ENCODE measurements around the gene SYMPK. TPM values are rescaled to one million over a fixed set of nuclear protein-coding genes. Genes with fewer than 3 reads are reported as not detected.

SYMPK gene
- total RNA-seq, 1 donor, result 37.1 TPM

DNA sequence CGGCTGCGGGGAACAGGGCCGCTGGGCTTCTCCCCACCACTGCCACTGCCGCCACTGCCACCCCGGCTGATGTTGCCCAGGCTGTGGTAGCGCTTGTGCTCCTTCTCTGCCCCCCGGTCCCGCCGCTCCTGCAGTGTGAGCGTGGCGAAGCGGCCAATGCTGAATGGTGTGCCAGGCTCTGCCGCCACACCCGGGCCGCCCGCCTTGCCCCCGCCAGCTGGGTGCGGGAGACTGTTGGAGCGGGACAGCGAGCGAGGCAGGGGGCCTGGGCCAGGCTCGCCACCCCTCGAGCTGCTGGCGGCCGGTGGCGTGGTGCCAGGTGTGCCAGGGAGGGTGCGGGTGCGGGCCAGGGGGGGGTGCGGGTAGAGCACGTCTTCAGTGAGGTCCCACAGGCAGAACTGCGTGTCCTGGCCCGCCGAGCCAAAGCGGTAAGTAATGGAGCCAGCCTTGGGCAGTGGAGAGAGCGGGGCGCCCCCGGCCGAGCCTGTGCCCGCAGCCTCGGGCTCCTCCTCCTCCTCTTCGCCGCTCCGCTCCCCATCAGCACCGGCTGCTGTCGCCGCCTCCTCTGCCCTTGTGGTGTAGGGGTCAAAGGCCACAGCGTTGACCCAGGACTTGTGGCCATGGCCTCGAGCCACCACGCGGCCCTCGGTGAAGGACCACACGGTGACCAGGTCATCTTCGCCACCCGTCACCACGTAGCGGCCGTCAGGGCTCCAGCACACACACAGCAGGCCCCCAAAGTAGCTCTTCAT lies 77.0 kb downstream of the SYMPK start:
- H3K4me3 ChIP-seq (ENCODE audit: low read depth, low read length), result no peak overlapping the region
- TF ChIP-seq CTCF (IDR thresholded peaks at IDR 0.05; ENCODE audit: insufficient read depth, low read depth, low read length), result no peak
- DNase-seq (ENCODE audit: low read depth), result no peak

DNA sequence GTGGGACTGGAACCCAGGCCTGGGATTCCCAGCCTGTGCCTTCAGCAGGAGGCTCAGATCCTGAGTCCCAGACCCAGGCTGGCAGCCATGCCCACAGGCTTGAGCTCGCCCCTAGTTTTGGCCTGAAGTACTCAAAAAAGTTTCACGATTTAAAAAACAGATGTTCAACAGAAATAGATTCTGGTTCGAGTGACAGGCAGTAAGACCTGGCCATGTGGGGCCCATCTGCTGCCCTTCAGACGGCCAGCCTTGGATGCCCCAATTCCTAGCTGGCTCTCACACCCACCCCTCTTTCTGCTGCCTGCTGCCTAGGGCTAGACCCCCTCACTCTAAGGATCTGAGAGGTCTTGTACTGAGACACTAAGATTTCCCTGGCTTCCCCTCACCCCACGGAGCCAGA lies 77.8 kb downstream of the SYMPK start:
- no peak for TF ChIP-seq CTCF (IDR thresholded peaks at IDR 0.05; ENCODE audit: insufficient read depth, low read depth, low read length)
- H3K4me3 ChIP-seq (ENCODE audit: low read depth, low read length), result no peak overlapping the region
- no peak for DNase-seq (ENCODE audit: low read depth)

GRCh38 chr19:45784096-45784495 lies 78.9 kb downstream of the SYMPK start:
- no peak overlapping the region for H3K4me3 ChIP-seq (ENCODE audit: low read depth, low read length)
- no peak for TF ChIP-seq CTCF (IDR thresholded peaks at IDR 0.05; ENCODE audit: insufficient read depth, low read depth, low read length)
- DNase-seq (ENCODE audit: low read depth), result no peak

DNA sequence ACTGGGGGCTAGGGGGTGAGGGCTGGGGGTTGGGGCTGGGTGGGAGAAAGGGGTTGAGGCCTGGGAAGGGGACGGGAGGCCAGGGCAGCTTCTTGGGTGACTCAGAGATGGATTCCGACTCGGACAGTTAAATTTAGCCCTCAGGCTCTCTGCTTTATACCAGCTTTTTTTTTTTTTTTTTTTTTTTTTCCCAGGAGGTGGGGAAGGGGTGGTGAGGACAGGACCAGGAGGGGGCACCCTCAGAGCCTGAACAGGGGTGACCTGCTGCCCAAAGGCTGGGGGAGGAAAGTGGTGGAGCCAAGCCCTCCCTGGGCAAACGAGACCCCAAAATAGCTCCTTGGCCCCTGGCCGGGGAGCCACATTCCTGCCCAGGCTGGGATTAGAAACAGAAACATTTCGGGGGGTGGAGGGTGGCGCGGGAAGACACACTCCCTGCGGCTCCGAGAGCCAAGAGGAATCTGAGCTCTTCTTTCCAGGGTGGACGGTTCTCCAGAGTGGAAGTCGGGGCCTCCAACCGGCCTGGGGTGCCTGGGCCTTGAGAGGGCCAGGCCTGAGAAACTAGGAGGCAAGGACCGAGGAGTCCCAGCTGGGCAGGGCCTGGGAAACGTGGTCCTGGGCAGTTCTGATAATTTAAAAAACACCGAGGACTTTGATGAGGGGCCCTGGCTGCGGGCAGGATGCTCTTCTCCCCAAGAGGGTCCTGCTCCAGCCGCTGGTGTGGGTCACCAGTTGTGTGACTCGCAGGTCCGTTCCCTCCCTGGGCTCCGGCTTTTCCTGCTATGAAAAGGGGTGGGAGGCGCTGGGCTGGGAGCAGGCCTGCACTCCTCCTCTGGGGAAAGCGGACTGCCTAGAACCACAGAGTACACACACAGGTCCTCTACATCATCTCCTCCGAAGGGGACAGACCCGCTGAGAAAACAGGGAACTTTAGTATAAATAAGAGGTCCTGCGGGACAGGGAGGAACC lies 79.8 kb downstream of the SYMPK start:
- TF ChIP-seq CTCF (IDR thresholded peaks at IDR 0.05; ENCODE audit: insufficient read depth, low read depth, low read length), result no peak
- H3K4me3 ChIP-seq (ENCODE audit: low read depth, low read length), result peak overlapping the region; percentile 71
- peak; percentile 86 for DNase-seq (ENCODE audit: low read depth)

GRCh38 chr19:45782162-45782691 lies 80.7 kb downstream of the SYMPK start, which contains the start of gene DMPK:
Gene DMPK (minus strand): TSS chr19:45782490. CDS start chr19:45782352, 138 bp downstream.
- peak within 1 kb of the TSS; percentile 71 for H3K4me3 ChIP-seq (ENCODE audit: low read depth, low read length)
- DNase-seq (ENCODE audit: low read depth), result peak; percentile 52
- no peak for TF ChIP-seq CTCF (IDR thresholded peaks at IDR 0.05; ENCODE audit: insufficient read depth, low read depth, low read length)

DNA sequence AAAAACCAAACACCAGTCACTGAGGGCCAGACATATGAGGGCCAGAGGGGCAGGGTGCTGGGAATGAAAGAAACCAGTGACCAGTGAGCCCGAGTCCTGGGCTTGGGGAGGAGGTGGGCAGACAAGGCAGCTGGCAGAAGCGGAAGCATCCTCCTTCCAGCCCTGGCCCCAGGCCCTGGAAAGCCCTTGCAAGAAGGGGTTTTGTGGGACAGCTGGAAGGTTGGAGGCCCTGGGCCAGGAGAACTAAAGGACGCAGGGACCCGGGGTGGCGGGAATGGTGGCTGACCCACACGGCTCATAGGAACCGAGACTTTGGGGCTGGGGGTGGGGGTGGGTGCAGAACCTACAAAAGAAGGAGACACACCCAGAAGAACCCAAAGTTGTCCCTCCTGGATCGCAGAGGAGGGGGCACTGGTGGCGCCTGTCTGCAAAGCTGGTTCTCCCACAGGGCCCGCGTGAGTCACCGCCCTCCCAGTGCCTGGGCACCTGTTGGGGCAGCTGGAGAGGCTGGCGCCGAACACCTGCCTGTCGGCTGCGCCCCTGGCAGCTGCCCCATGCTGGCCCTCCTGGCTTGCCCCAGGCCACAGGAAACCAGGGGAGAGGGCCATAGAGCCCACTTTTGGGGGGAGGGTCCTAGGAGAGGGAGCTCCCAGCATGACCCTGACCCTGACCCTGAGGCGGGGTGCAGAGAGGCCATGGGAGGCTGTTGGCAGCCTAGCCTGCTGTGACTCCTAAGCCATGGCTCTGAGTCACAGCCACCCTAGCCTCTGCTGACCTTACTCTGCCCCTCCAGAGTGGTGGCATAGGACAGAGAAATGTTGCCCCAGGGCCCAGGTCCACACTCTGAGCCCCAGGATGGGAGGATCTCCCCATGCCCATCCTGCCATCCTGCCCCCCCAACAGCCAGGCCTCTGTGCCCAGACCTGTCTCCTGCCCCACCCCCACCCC lies 81.5 kb downstream of the SYMPK start:
- DNase-seq (ENCODE audit: low read depth), result peak; percentile 21

More for the DNA sequence above, 81.5 kb downstream of the SYMPK start:
- H3K4me3 ChIP-seq (ENCODE audit: low read depth, low read length), result peak overlapping the region; percentile 71
- TF ChIP-seq CTCF (IDR thresholded peaks at IDR 0.05; ENCODE audit: insufficient read depth, low read depth, low read length), result no peak
